Measurements from ENCODE around the gene RAG1.
A peak's percentile ranks its signal among the peaks of the same experiment; 100 is the strongest.

RAG1 gene

GRCh38 chr11:36567694-36568093, at the start of gene RAG1:
TSS of gene RAG1 (plus strand) at chr11:36568007. CDS start at chr11:36573305, 5,298 bp downstream.
- H3K36me3 ChIP-seq, result no peaks in the 10 kb centered on the region
- no peak for TF ChIP-seq CTCF (IDR thresholded peaks at IDR 0.05)
- no peaks in the 10 kb centered on the region for H3K27me3 ChIP-seq
- intact Hi-C loops (cut with DNase I; ENCODE audit: low total_unique reads), result loop anchor here (5.0 kb wide), 1 partner anchor 40 kb away; no protein-coding TSS in a partner anchor
- no peaks in the 10 kb centered on the region for H3K9me3 ChIP-seq
- H3K4me3 ChIP-seq, result no peak within 1 kb of the TSS
- no peak within 1 kb of the TSS for H3K27ac ChIP-seq
- no peak for DNase-seq
- peaks cover 0 to 7% (median 2%) of the 10 kb centered on the region in 4 donors for H3K4me1 ChIP-seq

- Histone ChIP-seq H3K27me3 (no peaks in the 10 kb centered on the region), H3K27ac (no peak overlapping the region), H3K9me3 (peaks cover 0 to 6% (median 0%) of the 10 kb centered on the region in 3 donors), H3K4me3 (no peak overlapping the region), H3K36me3 (no peaks in the 10 kb centered on the region), H3K4me1 (no peaks in the 10 kb centered on the region)
- TF ChIP-seq CTCF (IDR thresholded peaks at IDR 0.05), result no peak
- no peak for DNase-seq
- intact Hi-C loops (cut with DNase I; ENCODE audit: low total_unique reads), result no loop called here
Observed at GRCh38 chr11:36530840-36531239, 37.0 kb upstream of the RAG1 start.

GRCh38 chr11:36532941-36533601, 34.7 kb upstream of the RAG1 start:
- TF ChIP-seq CTCF (IDR thresholded peaks at IDR 0.05), result no peak
- Histone ChIP-seq H3K27me3 (no peaks in the 10 kb centered on the region), H3K27ac (no peak overlapping the region), H3K9me3 (no peaks in the 10 kb centered on the region), H3K4me1 (no peaks in the 10 kb centered on the region), H3K4me3 (no peak overlapping the region), H3K36me3 (no peaks in the 10 kb centered on the region)
- no peak for DNase-seq
- intact Hi-C loops (cut with DNase I; ENCODE audit: low total_unique reads), result no loop called here

- H3K27ac ChIP-seq, result no peak overlapping the region
- no peak for TF ChIP-seq CTCF (IDR thresholded peaks at IDR 0.05)
- no peak for DNase-seq
- no peaks in the 10 kb centered on the region for H3K36me3 ChIP-seq
- no peak overlapping the region for H3K4me3 ChIP-seq
- H3K4me1 ChIP-seq, result no peaks in the 10 kb centered on the region
- intact Hi-C loops (cut with DNase I; ENCODE audit: low total_unique reads), result no loop called here
- no peaks in the 10 kb centered on the region for H3K9me3 ChIP-seq
- H3K27me3 ChIP-seq, result no peaks in the 10 kb centered on the region
Observed at GRCh38 chr11:36534276-36534840, 33.4 kb upstream of the RAG1 start.

- no peaks in the 10 kb centered on the region for H3K4me1 ChIP-seq
- H3K4me3 ChIP-seq, result no peak overlapping the region
- H3K27ac ChIP-seq, result no peak overlapping the region
- DNase-seq, result no peak
- H3K27me3 ChIP-seq, result no peaks in the 10 kb centered on the region
- H3K9me3 ChIP-seq, result no peaks in the 10 kb centered on the region
- peak in 1 of 2 experiments; percentile 14 for TF ChIP-seq CTCF (IDR thresholded peaks at IDR 0.05)
- intact Hi-C loops (cut with DNase I; ENCODE audit: low total_unique reads), result no loop called here
- no peaks in the 10 kb centered on the region for H3K36me3 ChIP-seq
Observed at GRCh38 chr11:36540998-36541397, 26.8 kb upstream of the RAG1 start.
